ENCODE measurements around the gene HOXC12.

The HOXC12 gene

GRCh38 chr12:53954694-53955035, at the start of gene HOXC12:
Gene HOXC12 (plus strand): TSS chr12:53954903. CDS start chr12:53954930, 27 bp downstream.
- Histone ChIP-seq H3K27me3 (ENCODE audit: control insufficient read depth, insufficient read depth, low read length) (peaks cover 100% of the 10 kb centered on the region), H3K27ac (ENCODE audit: low read length) (no peak within 1 kb of the TSS), H3K9ac (ENCODE audit: low read length) (no peak within 1 kb of the TSS), H3K9me3 (ENCODE audit: control insufficient read depth, low read depth, low read length) (no peaks in the 10 kb centered on the region), H3K4me1 (ENCODE audit: control insufficient read depth, low read depth, low read length) (peaks cover 2% of the 10 kb centered on the region), H3K4me3 (ENCODE audit: low read length) (no peak within 1 kb of the TSS), H3K36me3 (ENCODE audit: control insufficient read depth, low read depth, low read length) (no peaks in the 10 kb centered on the region)

- H3K9ac ChIP-seq (ENCODE audit: low read length): no peak overlapping the region
- H3K36me3 ChIP-seq (ENCODE audit: control insufficient read depth, low read depth, low read length): no peaks in the 10 kb centered on the region
- H3K4me1 ChIP-seq (ENCODE audit: control insufficient read depth, low read depth, low read length): no peaks in the 10 kb centered on the region
- peaks cover 60% of the 10 kb centered on the region for H3K27me3 ChIP-seq (ENCODE audit: control insufficient read depth, insufficient read depth, low read length)
- no peak overlapping the region for H3K4me3 ChIP-seq (ENCODE audit: low read length)
- no peaks in the 10 kb centered on the region for H3K9me3 ChIP-seq (ENCODE audit: control insufficient read depth, low read depth, low read length)
- no peak overlapping the region for H3K27ac ChIP-seq (ENCODE audit: low read length)
Measured at GRCh38 chr12:53907103-53907502, 47.6 kb upstream of the HOXC12 start.

GRCh38 chr12:53916788-53917655, 37.7 kb upstream of the HOXC12 start:
- no peak overlapping the region for H3K9ac ChIP-seq (ENCODE audit: low read length)
- H3K27me3 ChIP-seq (ENCODE audit: control insufficient read depth, insufficient read depth, low read length): peaks cover 86% of the 10 kb centered on the region
- no peaks in the 10 kb centered on the region for H3K9me3 ChIP-seq (ENCODE audit: control insufficient read depth, low read depth, low read length)
- no peak overlapping the region for H3K4me3 ChIP-seq (ENCODE audit: low read length)
- H3K27ac ChIP-seq (ENCODE audit: low read length): no peak overlapping the region
- H3K4me1 ChIP-seq (ENCODE audit: control insufficient read depth, low read depth, low read length): no peaks in the 10 kb centered on the region
- H3K36me3 ChIP-seq (ENCODE audit: control insufficient read depth, low read depth, low read length): no peaks in the 10 kb centered on the region

GRCh38 chr12:53924521-53925405, 29.9 kb upstream of the HOXC12 start:
- Histone ChIP-seq H3K9me3 (ENCODE audit: control insufficient read depth, low read depth, low read length) (no peaks in the 10 kb centered on the region), H3K9ac (ENCODE audit: low read length) (no peak overlapping the region), H3K27me3 (ENCODE audit: control insufficient read depth, insufficient read depth, low read length) (peaks cover 99% of the 10 kb centered on the region)

GRCh38 chr12:53927220-53928029, 27.3 kb upstream of the HOXC12 start:
- Histone ChIP-seq H3K27ac (ENCODE audit: low read length) (no peak overlapping the region), H3K4me1 (ENCODE audit: control insufficient read depth, low read depth, low read length) (no peaks in the 10 kb centered on the region), H3K9me3 (ENCODE audit: control insufficient read depth, low read depth, low read length) (no peaks in the 10 kb centered on the region), H3K9ac (ENCODE audit: low read length) (no peak overlapping the region), H3K4me3 (ENCODE audit: low read length) (no peak overlapping the region), H3K36me3 (ENCODE audit: control insufficient read depth, low read depth, low read length) (no peaks in the 10 kb centered on the region), H3K27me3 (ENCODE audit: control insufficient read depth, insufficient read depth, low read length) (peaks cover 100% of the 10 kb centered on the region)

More at GRCh38 chr12:53924521-53925405, 29.9 kb upstream of the HOXC12 start:
- Histone ChIP-seq H3K4me1 (ENCODE audit: control insufficient read depth, low read depth, low read length) (no peaks in the 10 kb centered on the region), H3K27ac (ENCODE audit: low read length) (no peak overlapping the region), H3K4me3 (ENCODE audit: low read length) (no peak overlapping the region), H3K36me3 (ENCODE audit: control insufficient read depth, low read depth, low read length) (no peaks in the 10 kb centered on the region)

- no peaks in the 10 kb centered on the region for H3K9me3 ChIP-seq (ENCODE audit: control insufficient read depth, low read depth, low read length)
- peaks cover 100% of the 10 kb centered on the region for H3K27me3 ChIP-seq (ENCODE audit: control insufficient read depth, insufficient read depth, low read length)
- H3K36me3 ChIP-seq (ENCODE audit: control insufficient read depth, low read depth, low read length): no peaks in the 10 kb centered on the region
- no peak overlapping the region for H3K27ac ChIP-seq (ENCODE audit: low read length)
- H3K4me3 ChIP-seq (ENCODE audit: low read length): no peak overlapping the region
- no peaks in the 10 kb centered on the region for H3K4me1 ChIP-seq (ENCODE audit: control insufficient read depth, low read depth, low read length)
- no peak overlapping the region for H3K9ac ChIP-seq (ENCODE audit: low read length)
Measured at GRCh38 chr12:53928054-53928835, 26.5 kb upstream of the HOXC12 start.

- Histone ChIP-seq H3K9me3 (ENCODE audit: control insufficient read depth, low read depth, low read length) (no peaks in the 10 kb centered on the region), H3K4me1 (ENCODE audit: control insufficient read depth, low read depth, low read length) (no peaks in the 10 kb centered on the region), H3K9ac (ENCODE audit: low read length) (no peak overlapping the region), H3K27ac (ENCODE audit: low read length) (no peak overlapping the region), H3K36me3 (ENCODE audit: control insufficient read depth, low read depth, low read length) (no peaks in the 10 kb centered on the region), H3K27me3 (ENCODE audit: control insufficient read depth, insufficient read depth, low read length) (peaks cover 100% of the 10 kb centered on the region), H3K4me3 (ENCODE audit: low read length) (no peak overlapping the region)
Measured at GRCh38 chr12:53929527-53929926, 25.2 kb upstream of the HOXC12 start.

GRCh38 chr12:53930591-53931255, 24.0 kb upstream of the HOXC12 start:
- no peak overlapping the region for H3K9ac ChIP-seq (ENCODE audit: low read length)
- H3K9me3 ChIP-seq (ENCODE audit: control insufficient read depth, low read depth, low read length): no peaks in the 10 kb centered on the region
- H3K4me3 ChIP-seq (ENCODE audit: low read length): no peak overlapping the region
- H3K36me3 ChIP-seq (ENCODE audit: control insufficient read depth, low read depth, low read length): no peaks in the 10 kb centered on the region
- H3K27ac ChIP-seq (ENCODE audit: low read length): no peak overlapping the region
- no peaks in the 10 kb centered on the region for H3K4me1 ChIP-seq (ENCODE audit: control insufficient read depth, low read depth, low read length)
- H3K27me3 ChIP-seq (ENCODE audit: control insufficient read depth, insufficient read depth, low read length): peaks cover 100% of the 10 kb centered on the region

- no peak overlapping the region for H3K27ac ChIP-seq (ENCODE audit: low read length)
- no peak overlapping the region for H3K9ac ChIP-seq (ENCODE audit: low read length)
- H3K9me3 ChIP-seq (ENCODE audit: control insufficient read depth, low read depth, low read length): no peaks in the 10 kb centered on the region
- H3K27me3 ChIP-seq (ENCODE audit: control insufficient read depth, insufficient read depth, low read length): peaks cover 100% of the 10 kb centered on the region
- H3K4me3 ChIP-seq (ENCODE audit: low read length): no peak overlapping the region
- no peaks in the 10 kb centered on the region for H3K36me3 ChIP-seq (ENCODE audit: control insufficient read depth, low read depth, low read length)
- no peaks in the 10 kb centered on the region for H3K4me1 ChIP-seq (ENCODE audit: control insufficient read depth, low read depth, low read length)
Measured at GRCh38 chr12:53931844-53932581, 22.7 kb upstream of the HOXC12 start.

GRCh38 chr12:53932915-53933314, 21.8 kb upstream of the HOXC12 start:
- H3K4me1 ChIP-seq (ENCODE audit: control insufficient read depth, low read depth, low read length): no peaks in the 10 kb centered on the region
- H3K4me3 ChIP-seq (ENCODE audit: low read length): no peak overlapping the region
- no peak overlapping the region for H3K9ac ChIP-seq (ENCODE audit: low read length)
- no peaks in the 10 kb centered on the region for H3K9me3 ChIP-seq (ENCODE audit: control insufficient read depth, low read depth, low read length)
- no peak overlapping the region for H3K27ac ChIP-seq (ENCODE audit: low read length)
- H3K36me3 ChIP-seq (ENCODE audit: control insufficient read depth, low read depth, low read length): no peaks in the 10 kb centered on the region
- peaks cover 100% of the 10 kb centered on the region for H3K27me3 ChIP-seq (ENCODE audit: control insufficient read depth, insufficient read depth, low read length)
